Measurements from ENCODE around the gene MAS1L. TPM values are rescaled to one million over a fixed set of nuclear protein-coding genes. Genes with fewer than 3 reads are reported as not detected.
A peak's percentile ranks its signal among the peaks of the same experiment; 100 is the strongest.

MAS1L gene
- total and polyA plus RNA-seq, 4 donors: not detected

DNA sequence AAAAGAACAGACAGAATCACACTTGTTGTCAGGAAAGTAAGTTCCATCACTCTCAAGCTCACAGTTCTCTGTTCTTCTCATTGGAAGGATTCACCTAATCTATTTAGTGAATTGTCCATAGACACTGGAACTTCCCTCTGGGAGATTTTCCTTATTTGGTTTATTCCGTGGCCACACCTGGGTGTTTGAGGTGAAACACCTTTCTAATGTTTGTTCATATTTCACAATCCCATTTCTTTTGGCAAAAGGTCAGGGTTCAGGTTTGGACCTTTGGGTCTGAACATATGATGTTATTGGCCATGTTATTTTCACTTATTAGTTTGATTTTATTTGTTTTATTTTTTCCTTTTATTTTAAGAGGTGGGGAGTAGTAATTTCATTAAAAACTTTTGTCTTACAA lies 4.0 kb downstream of the MAS1L start:
- WGBS: 18% methylated on average over 1 of the region's 1 CpG
- Histone ChIP-seq H3K9ac (ENCODE audit: low read depth in 1 of 2, low read length in 2 of 2) (no peak overlapping the region), H3K27ac (ENCODE audit: low read depth in 1 of 2, low read length in 2 of 2) (no peak overlapping the region), H3K4me3 (ENCODE audit: low read depth in 1 of 3, low read length in 3 of 3) (no peak overlapping the region), H3K36me3 (ENCODE audit: control insufficient read depth in 4 of 4, insufficient read depth in 3 of 4, low read depth in 1 of 4, low read length in 3 of 4) (no peaks in the 10 kb centered on the region), H3K4me1 (ENCODE audit: control insufficient read depth in 4 of 4, insufficient read depth in 4 of 4, low read length in 3 of 4) (peaks cover 0 to 9% (median 2%) of the 10 kb centered on the region in 4 donors), H3K27me3 (ENCODE audit: control insufficient read depth in 4 of 4, insufficient read depth in 4 of 4, low read length in 3 of 4) (no peaks in the 10 kb centered on the region), H3K9me3 (ENCODE audit: control insufficient read depth in 4 of 4, low read length in 3 of 4) (no peaks in the 10 kb centered on the region)
- DNase-seq (ENCODE audit: low spot score): no peak
- no peak for TF ChIP-seq EGR1 (IDR thresholded peaks at IDR 0.05; ENCODE audit: low read depth in 2 of 2)
- TF ChIP-seq, protein P1, sequence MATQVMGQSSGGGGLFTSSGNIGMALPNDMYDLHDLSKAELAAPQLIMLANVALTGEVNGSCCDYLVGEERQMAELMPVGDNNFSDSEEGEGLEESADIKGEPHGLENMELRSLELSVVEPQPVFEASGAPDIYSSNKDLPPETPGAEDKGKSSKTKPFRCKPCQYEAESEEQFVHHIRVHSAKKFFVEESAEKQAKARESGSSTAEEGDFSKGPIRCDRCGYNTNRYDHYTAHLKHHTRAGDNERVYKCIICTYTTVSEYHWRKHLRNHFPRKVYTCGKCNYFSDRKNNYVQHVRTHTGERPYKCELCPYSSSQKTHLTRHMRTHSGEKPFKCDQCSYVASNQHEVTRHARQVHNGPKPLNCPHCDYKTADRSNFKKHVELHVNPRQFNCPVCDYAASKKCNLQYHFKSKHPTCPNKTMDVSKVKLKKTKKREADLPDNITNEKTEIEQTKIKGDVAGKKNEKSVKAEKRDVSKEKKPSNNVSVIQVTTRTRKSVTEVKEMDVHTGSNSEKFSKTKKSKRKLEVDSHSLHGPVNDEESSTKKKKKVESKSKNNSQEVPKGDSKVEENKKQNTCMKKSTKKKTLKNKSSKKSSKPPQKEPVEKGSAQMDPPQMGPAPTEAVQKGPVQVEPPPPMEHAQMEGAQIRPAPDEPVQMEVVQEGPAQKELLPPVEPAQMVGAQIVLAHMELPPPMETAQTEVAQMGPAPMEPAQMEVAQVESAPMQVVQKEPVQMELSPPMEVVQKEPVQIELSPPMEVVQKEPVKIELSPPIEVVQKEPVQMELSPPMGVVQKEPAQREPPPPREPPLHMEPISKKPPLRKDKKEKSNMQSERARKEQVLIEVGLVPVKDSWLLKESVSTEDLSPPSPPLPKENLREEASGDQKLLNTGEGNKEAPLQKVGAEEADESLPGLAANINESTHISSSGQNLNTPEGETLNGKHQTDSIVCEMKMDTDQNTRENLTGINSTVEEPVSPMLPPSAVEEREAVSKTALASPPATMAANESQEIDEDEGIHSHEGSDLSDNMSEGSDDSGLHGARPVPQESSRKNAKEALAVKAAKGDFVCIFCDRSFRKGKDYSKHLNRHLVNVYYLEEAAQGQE (IDR thresholded peaks at IDR 0.05): no peak
- peak; percentile 33 for TF ChIP-seq NR2F2 (IDR thresholded peaks at IDR 0.05)
- TF ChIP-seq, protein P2, sequence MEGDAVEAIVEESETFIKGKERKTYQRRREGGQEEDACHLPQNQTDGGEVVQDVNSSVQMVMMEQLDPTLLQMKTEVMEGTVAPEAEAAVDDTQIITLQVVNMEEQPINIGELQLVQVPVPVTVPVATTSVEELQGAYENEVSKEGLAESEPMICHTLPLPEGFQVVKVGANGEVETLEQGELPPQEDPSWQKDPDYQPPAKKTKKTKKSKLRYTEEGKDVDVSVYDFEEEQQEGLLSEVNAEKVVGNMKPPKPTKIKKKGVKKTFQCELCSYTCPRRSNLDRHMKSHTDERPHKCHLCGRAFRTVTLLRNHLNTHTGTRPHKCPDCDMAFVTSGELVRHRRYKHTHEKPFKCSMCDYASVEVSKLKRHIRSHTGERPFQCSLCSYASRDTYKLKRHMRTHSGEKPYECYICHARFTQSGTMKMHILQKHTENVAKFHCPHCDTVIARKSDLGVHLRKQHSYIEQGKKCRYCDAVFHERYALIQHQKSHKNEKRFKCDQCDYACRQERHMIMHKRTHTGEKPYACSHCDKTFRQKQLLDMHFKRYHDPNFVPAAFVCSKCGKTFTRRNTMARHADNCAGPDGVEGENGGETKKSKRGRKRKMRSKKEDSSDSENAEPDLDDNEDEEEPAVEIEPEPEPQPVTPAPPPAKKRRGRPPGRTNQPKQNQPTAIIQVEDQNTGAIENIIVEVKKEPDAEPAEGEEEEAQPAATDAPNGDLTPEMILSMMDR (IDR thresholded peaks at IDR 0.05; ENCODE audit: low read depth, low read length, missing input control): no peak
- peak; percentile 51 for TF ChIP-seq HNF4G (IDR thresholded peaks at IDR 0.05)
- peak; percentile 18 to 24 for TF ChIP-seq RAD21 (IDR thresholded peaks at IDR 0.05)
- TF ChIP-seq, protein P3, sequence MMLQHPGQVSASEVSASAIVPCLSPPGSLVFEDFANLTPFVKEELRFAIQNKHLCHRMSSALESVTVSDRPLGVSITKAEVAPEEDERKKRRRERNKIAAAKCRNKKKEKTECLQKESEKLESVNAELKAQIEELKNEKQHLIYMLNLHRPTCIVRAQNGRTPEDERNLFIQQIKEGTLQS (IDR thresholded peaks at IDR 0.05): no peak
- TF ChIP-seq GABPA (IDR thresholded peaks at IDR 0.05 in 1 of 2, conservative IDR thresholded peaks at IDR 0.05 in 1 of 2): no peak
- TF ChIP-seq FOXA2 (IDR thresholded peaks at IDR 0.05): no peak
- TF ChIP-seq, protein P4, sequence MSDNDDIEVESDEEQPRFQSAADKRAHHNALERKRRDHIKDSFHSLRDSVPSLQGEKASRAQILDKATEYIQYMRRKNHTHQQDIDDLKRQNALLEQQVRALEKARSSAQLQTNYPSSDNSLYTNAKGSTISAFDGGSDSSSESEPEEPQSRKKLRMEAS (IDR thresholded peaks at IDR 0.05): peak; percentile 33
- TF ChIP-seq HNF4A (conservative IDR thresholded peaks at IDR 0.05): peak; percentile 82 to 83
- TF ChIP-seq JUND (IDR thresholded peaks at IDR 0.05): peak in 1 of 2 donors; percentile 24
- TF ChIP-seq RXRA (IDR thresholded peaks at IDR 0.05): peak; percentile 64 to 81
- no peak for TF ChIP-seq TAF1 (conservative IDR thresholded peaks at IDR 0.05)
- TF ChIP-seq, protein P5, sequence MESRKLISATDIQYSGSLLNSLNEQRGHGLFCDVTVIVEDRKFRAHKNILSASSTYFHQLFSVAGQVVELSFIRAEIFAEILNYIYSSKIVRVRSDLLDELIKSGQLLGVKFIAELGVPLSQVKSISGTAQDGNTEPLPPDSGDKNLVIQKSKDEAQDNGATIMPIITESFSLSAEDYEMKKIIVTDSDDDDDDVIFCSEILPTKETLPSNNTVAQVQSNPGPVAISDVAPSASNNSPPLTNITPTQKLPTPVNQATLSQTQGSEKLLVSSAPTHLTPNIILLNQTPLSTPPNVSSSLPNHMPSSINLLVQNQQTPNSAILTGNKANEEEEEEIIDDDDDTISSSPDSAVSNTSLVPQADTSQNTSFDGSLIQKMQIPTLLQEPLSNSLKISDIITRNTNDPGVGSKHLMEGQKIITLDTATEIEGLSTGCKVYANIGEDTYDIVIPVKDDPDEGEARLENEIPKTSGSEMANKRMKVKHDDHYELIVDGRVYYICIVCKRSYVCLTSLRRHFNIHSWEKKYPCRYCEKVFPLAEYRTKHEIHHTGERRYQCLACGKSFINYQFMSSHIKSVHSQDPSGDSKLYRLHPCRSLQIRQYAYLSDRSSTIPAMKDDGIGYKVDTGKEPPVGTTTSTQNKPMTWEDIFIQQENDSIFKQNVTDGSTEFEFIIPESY (IDR thresholded peaks at IDR 0.05): peak; percentile 48
- peak; percentile 59 for TF ChIP-seq SP1 (IDR thresholded peaks at IDR 0.05)
- no peak for TF ChIP-seq FOXA1 (IDR thresholded peaks at IDR 0.05)
- TF ChIP-seq YY1 (IDR thresholded peaks at IDR 0.05): peak; percentile 18

All from liver (tissue), 9 donors.